Skeletal muscle tissue (tissue), 4 donors: ENCODE results near the gene CAPS. TPM values are rescaled to one million over a fixed set of nuclear protein-coding genes. Genes with fewer than 3 reads are reported as not detected.
"Not testable (repeated sequence)": the region's sequence is repeated elsewhere in the genome, so short reads cannot be mapped to it uniquely, and the experiment has no call there.

Experiments used
- H3K27ac ChIP-seq: one replicate; pipeline ENCODE4 v1.7.0; 2013; ENCODE audit warnings: mild to moderate bottlenecking, low read depth, low read length, inconsistent platforms
- H3K27me3 ChIP-seq, 3 donors: one replicate each; pipeline ENCODE4 v1.7.0; 2013; ENCODE audit warnings: low read length in 3 of 3; ENCODE audit not compliant: control insufficient read depth in 3 of 3, insufficient read depth in 3 of 3
- H3K36me3 ChIP-seq, 3 donors: one replicate each; pipeline ENCODE4 v1.7.0; 2013; ENCODE audit warnings: low read length in 3 of 3; ENCODE audit not compliant: control insufficient read depth in 3 of 3, insufficient read depth in 3 of 3
- H3K4me1 ChIP-seq, 3 donors: one replicate each; pipeline ENCODE4 v1.7.0; 2013; ENCODE audit warnings: low read length in 3 of 3, mild to moderate bottlenecking in 3 of 3; ENCODE audit not compliant: control insufficient read depth in 3 of 3, insufficient read depth in 3 of 3
- H3K4me3 ChIP-seq, 3 donors: one replicate each; pipeline ENCODE4 v1.7.0; 2013; ENCODE audit warnings: low read length in 3 of 3
- H3K9ac ChIP-seq, 3 donors: one replicate each; pipeline ENCODE4 v1.7.0; 2013; ENCODE audit warnings: low read length in 3 of 3, mild to moderate bottlenecking in 3 of 3, moderate library complexity in 2 of 3, low read depth in 1 of 3
- H3K9me3 ChIP-seq, 3 donors: one replicate each; pipeline ENCODE4 v1.7.0; 2013; ENCODE audit warnings: low read length in 3 of 3; ENCODE audit not compliant: control insufficient read depth in 3 of 3
- total RNA-seq: library from RNA; depleted of rRNA; stranded (reverse); fragments of >200 nt; gene quantifications from one replicate; pipeline ENCODE4 v1.2.3, GENCODE V29; 2014
- donor health status: Osteomylitis.

CAPS gene
- total RNA-seq, 1 donor from 2014 or later: 1.6 TPM

GRCh38 chr19:5959260-5960004 is 45.4 kb downstream of the CAPS start:
- H3K9me3 ChIP-seq: no peaks in the 10 kb centered on the region
- H3K4me1 ChIP-seq: peaks cover 47 to 79% (median 66%) of the 10 kb centered on the region in 3 donors
- peaks cover 0 to 8% (median 3%) of the 10 kb centered on the region in 3 donors for H3K36me3 ChIP-seq
- no peaks in the 10 kb centered on the region for H3K27me3 ChIP-seq
- H3K27ac ChIP-seq: no peak overlapping the region
- H3K4me3 ChIP-seq: no peak overlapping the region
- H3K9ac ChIP-seq: no peak overlapping the region

GRCh38 chr19:5960005-5961001 is 46.2 kb downstream of the CAPS start:
- H3K36me3 ChIP-seq: peaks cover 2 to 11% (median 3%) of the 10 kb centered on the region in 3 donors
- no peak overlapping the region for H3K27ac ChIP-seq
- peaks cover 40 to 80% (median 61%) of the 10 kb centered on the region in 3 donors for H3K4me1 ChIP-seq
- no peaks in the 10 kb centered on the region for H3K9me3 ChIP-seq
- H3K4me3 ChIP-seq: peak overlapping the region in 1 of 3 donors; percentile 4
- H3K9ac ChIP-seq: peak overlapping the region in 1 of 3 donors; percentile 20
- H3K27me3 ChIP-seq: no peaks in the 10 kb centered on the region

- Histone ChIP-seq H3K4me3 (peak overlapping the region; percentile 11 to 57 (median 41)), H3K27ac (peak overlapping the region; percentile 39), H3K36me3 (peaks cover 3 to 15% (median 3%) of the 10 kb centered on the region in 3 donors), H3K9ac (peak overlapping the region in 1 of 3 donors; percentile 54), H3K4me1 (peaks cover 50 to 85% (median 69%) of the 10 kb centered on the region in 3 donors)
- not testable (repeated sequence) for H3K9me3 ChIP-seq, H3K27me3 ChIP-seq
Observed at GRCh38 chr19:5961641-5961968, 47.6 kb downstream of the CAPS start.

- Histone ChIP-seq H3K9me3 (no peaks in the 10 kb centered on the region), H3K4me1 (peaks cover 55 to 86% (median 73%) of the 10 kb centered on the region in 3 donors), H3K27ac (peak overlapping the region; percentile 39), H3K36me3 (peaks cover 3 to 15% (median 3%) of the 10 kb centered on the region in 3 donors), H3K27me3 (no peaks in the 10 kb centered on the region), H3K9ac (peak overlapping the region; percentile 13 to 54 (median 40)), H3K4me3 (peak overlapping the region; percentile 11 to 57 (median 56))
Observed at GRCh38 chr19:5961969-5962945, 48.2 kb downstream of the CAPS start.

GRCh38 chr19:5963259-5963658 is 49.2 kb downstream of the CAPS start:
- H3K4me3 ChIP-seq, H3K9ac ChIP-seq, H3K27me3 ChIP-seq, H3K9me3 ChIP-seq: not testable (repeated sequence)
- Histone ChIP-seq H3K27ac (peak overlapping the region; percentile 39), H3K4me1 (peaks cover 65 to 93% (median 78%) of the 10 kb centered on the region in 3 donors), H3K36me3 (peaks cover 3 to 11% (median 3%) of the 10 kb centered on the region in 3 donors)

GRCh38 chr19:5963855-5964254 is 49.8 kb downstream of the CAPS start:
- Histone ChIP-seq H3K9ac (peak overlapping the region in 1 of 3 donors; percentile 33), H3K9me3 (no peaks in the 10 kb centered on the region), H3K27me3 (no peaks in the 10 kb centered on the region), H3K4me1 (peaks cover 67 to 93% (median 78%) of the 10 kb centered on the region in 3 donors), H3K27ac (no peak overlapping the region), H3K36me3 (peaks cover 0 to 10% (median 3%) of the 10 kb centered on the region in 3 donors), H3K4me3 (no peak overlapping the region)

- H3K27ac ChIP-seq: no peak overlapping the region
- H3K4me1 ChIP-seq: peaks cover 70 to 93% (median 79%) of the 10 kb centered on the region in 3 donors
- no peak overlapping the region for H3K9ac ChIP-seq
- H3K4me3 ChIP-seq: no peak overlapping the region
- peaks cover 0 to 9% (median 3%) of the 10 kb centered on the region in 3 donors for H3K36me3 ChIP-seq
- H3K9me3 ChIP-seq: no peaks in the 10 kb centered on the region
- no peaks in the 10 kb centered on the region for H3K27me3 ChIP-seq
Observed at GRCh38 chr19:5964816-5965565, 50.9 kb downstream of the CAPS start.
